Activated naive CD8-positive, alpha-beta T cell treated with anti-CD3 and anti-CD28 coated beads, Interleukin-2, amount 50 U/mL, for 16 hours (primary cell): ENCODE measurements around the gene TMEM89.

Source experiments
- DNase-seq: peaks from one replicate; pipeline ENCODE4 v3.0.0-alpha.2; 2020; ENCODE audit warnings: low read depth, low spot score

Gene TMEM89

DNA sequence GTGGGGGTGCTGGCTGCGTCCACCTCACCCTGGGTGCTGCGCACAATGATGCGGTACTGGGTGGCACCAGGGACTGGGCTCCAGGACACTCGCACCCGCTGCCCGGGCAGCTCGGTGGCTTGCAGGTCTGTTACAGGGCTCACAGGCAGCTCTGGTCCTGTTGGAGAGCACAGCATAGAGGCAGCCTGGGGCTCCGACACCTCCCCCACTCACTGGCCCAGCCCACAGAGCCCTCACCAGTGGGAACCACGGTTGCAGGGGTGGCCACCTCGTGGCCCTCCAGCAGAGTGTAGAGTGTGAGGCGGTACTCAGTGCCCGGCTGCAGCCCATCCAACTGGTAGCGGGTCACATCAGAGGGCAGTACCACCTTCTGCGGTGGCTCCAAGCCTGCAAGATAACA is 30.1 kb downstream of the TMEM89 start:
- no peak for DNase-seq

DNA sequence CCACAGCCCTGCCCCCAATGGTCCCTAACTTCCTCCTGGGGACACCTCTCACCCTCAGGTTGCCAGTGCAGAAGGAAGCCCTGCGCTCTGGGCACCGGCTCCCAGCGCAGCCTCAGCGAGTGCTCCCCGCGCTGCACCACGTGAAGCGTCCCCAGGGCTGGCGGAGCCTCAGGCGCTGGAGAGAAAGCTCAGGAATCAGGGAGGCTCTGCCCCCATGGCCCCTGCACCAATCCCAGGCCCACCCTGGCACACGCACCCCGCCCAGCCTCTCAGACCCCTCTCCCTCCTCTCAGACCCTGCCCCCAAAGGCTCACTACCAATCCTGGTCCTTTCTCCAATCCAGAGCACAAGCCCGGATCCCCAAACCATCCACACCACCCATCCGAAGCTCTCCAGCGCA is 33.3 kb downstream of the TMEM89 start:
- no peak for DNase-seq

DNA sequence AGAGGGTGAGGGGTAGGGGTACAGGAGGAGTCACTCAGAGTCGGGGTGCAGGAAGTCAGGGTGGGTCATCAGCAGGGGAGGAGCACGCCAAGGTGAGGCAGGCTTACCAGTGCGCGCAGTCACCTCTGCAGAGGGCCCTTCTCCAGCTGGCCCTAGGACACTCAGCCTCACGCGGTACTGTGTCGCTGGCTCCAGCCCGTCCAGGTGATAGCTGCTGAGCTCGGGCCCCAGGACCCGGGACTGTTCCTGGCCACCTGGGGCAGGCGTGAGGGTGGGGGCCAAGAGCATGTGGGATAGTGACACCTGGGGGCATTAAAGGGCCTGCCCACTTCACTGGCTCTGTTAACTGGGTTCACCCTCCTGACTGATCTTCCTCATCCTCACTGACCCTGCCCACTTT is 33.9 kb downstream of the TMEM89 start:
- DNase-seq, result no peak

DNA sequence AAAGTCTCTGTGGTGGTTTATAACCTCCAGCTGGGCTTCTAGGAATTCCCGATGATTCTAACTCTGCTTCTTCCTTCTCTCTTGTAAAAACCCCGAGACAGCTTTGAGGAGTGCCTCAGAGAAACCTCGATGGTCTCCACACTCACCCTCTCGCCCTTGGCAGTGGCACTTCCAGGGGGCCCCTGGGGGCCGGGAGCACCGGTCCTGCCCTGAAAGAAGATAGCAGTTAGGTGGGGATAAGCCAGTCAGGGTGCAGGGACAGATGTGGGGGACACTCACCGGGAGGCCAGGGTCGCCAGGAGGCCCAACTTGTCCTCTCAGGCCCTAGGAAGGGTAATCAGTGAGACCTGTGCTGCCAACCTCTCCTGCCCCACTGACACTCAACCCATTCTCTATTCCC is 36.2 kb downstream of the TMEM89 start:
- no peak for DNase-seq

DNA sequence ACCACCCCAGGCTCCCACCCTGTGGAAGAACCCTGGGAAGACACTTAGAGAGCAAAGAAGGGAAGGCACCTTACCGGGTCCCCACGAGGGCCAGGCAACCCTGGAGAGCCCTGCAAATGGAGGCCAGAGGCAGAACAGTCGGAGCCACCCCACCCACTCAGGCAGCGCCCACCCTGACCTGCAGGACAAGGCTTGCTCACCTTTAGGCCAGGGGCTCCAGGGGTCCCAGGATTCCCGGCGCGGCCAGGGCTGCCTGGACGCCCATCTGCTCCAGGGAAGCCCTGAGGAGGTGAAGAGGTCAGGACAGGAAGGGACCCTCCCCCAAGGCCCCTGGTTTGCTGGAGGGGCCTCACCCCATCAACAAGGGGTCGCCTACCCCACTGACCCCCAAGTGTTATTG is 36.7 kb downstream of the TMEM89 start:
- no peak for DNase-seq

DNA sequence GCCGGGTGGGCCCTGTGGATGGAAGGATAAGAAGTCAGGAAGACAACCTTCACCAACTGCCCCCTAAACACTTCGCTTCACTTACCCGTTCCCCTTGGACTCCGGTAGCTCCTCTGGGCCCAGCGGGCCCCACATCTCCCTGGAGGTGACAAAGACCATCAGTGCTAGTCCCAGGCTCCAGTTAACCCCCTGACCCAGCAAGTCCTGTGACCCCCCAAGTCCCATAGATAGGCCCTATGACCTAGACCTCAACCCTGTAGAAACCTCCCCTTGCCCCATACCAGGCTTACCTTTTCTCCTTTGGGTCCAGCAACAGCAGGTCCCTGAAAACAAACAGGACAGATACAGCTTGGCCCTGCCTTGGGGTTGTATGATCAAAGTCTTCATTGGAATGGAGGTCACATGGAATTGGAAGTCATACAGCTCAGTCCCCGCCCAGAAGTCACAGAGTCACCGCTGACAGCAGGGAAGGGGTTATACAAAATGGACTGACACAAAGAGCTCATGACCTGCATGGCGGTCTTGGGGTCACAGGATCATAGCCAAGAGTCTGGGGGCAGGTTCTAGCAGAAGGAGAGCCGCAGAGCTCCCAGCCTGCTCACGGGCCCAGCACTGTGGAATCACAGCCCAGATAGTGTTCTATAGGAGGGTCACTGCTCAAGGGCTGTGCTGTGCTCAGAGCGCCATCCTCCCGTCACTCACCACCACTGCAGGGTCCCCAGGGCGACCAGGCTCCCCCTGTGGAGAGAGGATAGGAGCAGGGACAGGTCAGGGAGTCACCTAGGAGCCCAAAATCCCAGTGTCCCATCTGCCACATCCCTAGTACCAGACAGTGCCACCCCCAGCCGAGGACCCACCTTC is 39.7 kb downstream of the TMEM89 start:
- DNase-seq, result no peak

DNA sequence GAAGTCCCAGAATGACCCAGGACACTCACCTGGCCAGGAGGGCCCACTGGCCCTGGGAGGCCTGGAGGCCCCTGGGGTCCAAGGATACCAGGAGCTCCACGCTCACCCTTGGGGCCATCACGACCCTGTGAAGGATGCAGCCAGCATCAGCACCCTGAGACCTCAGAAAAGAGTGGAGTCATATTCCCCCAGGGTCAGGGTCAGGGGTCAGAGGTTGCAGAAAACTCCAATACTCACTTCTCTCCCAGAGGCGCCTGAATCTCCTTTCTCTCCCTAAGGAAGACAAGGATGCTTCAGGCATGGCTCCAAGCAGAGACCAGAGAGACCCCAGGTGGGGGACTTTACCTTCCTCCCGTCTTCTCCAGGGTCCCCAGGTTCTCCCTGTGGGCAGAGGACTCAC is 44.9 kb downstream of the TMEM89 start:
- no peak for DNase-seq

DNA sequence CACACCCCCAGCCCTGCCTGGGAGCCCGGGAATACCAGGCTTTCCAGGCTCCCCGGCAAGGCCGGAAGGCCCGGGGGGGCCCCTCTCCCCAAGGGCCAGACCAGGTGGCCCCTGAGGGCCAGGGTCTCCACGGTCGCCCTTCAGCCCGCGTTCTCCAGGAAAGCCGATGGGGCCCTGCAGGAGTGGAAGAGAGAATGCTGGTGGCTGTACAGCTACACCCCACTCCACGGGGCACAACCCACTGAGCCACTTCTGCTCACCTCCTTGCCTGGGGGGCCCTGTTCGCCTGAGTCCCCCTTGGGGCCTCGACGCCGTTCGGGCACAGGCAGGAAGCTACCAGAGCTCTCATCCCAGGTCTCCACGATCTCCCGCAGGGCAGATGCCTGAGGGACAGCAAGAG is 46.2 kb downstream of the TMEM89 start:
- DNase-seq, result no peak

DNA sequence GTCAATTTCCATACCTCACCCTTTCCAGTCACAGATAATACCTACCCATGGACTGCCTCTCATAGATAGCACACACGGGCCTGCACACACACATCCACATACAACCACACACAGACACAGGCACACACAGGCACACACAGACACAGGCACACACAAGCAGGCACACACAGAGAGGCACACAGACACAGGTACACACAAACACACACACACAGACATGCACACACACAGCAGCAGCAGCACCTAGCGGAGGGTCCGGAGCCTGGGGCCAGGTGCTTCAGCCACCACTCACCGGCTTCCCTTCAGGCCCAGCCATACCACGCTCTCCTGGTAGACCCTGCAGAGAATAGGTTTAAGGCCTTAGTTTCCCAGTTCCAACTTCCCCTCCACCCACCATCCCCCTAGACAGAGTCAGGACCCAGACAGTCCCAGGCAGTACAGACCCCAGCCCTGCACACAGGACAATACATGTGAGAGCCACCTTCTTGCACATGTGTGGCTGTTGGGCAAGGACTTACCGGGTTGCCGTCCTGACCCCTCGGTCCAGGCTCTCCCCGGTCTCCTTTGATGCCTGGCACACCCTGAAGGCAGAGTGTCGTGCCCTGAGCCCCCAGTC is 47.5 kb downstream of the TMEM89 start:
- DNase-seq, result no peak

DNA sequence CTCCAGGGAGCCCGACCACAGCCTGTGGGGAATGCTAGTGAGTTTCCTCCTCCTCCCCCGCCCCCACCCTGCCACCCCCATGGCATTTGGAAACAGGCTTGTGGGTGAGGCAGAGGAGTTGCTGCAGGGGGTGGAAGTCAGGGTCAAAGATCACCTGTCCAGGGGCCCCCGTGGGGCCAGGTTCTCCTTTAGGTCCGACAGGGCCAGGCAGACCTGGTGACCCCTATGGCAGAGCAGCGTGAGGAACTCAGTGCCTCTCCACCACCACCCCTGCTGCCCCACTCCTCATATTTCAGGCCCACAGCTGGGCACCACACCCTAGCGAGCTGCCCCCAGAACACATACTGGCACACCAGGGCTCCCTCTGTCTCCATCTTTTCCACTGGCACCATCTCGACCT is 49.1 kb downstream of the TMEM89 start:
- DNase-seq, result no peak

DNA sequence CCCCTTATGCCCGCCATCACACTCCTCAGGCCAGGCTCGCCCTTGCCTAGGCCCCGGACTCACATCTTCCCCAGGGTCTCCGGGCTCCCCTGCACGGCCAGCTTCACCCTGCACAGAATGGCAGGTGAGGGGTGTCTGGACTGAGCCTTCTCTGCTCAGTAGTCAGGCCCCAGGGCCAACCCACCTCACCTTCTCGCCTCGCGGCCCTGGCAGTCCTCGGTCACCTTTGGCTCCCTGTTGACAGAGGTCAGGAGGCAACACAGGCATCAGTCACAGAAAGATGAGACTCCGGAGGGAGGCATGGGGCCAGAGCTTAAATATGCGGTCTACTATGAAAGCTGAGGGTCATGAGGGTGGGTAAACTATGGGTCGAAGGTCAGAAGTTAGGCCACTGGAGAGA is 49.6 kb downstream of the TMEM89 start:
- no peak for DNase-seq
